ENCODE measurements around the gene AATF.

Gene AATF

DNA sequence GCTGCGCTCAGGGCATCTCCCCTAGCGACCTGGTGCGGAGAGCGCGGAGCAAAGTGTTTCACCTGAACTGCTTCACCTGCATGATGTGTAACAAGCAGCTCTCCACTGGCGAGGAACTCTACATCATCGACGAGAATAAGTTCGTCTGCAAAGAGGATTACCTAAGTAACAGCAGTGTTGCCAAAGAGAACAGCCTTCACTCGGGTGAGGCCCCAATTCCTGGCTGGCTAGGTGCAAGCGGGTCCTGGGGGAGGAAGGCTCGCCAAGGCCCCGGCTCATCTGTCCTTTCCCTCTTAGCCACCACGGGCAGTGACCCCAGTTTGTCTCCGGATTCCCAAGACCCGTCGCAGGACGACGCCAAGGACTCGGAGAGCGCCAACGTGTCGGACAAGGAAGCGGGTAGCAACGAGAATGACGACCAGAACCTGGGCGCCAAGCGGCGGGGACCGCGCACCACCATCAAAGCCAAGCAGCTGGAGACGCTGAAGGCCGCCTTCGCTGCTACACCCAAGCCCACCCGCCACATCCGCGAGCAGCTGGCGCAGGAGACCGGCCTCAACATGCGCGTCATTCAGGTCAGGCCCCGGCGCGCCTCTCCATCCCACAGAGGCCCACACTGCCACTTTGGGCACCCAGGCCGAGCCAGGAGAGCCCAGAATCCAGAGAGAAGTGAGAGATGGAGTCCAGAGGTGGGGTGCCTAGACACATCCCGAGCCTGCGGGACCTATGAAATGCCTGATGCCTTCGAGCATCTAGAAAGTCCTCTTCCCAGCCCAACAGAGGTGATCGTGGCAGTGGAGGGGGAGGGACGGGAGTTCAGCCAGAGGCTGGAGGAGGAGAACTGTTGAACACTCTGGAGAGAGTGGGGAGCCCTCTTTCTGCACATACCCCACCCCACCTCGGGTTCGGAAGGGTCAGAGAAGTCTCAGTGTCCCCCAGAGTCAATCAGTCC is 8.2 kb upstream of the AATF start:
- in situ Hi-C loops (cut with MboI; ENCODE audit: low sequenced_read_pairs) = no loop called here

DNA sequence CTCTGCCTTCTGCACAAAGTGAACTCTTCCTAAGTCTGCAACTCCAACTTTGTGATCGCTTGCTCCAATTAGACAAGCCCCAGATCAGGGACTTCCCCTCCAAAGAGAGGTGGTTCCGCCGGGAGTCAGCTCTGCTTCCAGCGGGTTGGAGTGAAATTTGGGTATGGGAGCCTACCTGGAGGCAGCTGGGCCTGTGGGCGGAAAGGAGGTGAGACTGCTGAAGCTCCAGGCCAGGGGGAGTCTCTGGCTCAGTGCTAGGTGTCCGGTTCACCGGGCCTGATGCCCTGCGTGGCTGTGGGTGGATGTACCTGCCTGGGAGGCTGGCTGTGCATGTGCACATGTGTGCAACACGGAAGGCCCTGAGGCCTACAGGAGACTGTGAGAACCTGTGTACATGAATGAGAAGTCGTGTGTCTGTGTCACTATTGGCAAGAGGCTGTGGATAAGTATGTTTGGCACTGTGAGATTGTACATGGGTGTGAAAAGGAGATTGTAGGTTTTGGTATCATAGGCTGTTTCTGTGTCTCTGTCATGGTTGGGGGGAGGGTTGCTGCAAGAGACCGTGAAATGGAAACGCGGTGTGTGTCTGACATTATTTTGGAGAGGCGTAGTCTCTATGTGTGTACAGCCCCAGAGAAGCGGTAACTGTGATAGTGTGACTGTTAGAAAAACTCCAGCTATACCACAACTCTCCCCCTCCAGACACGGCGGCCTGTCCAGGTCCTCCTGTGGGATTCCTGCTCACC is 7.3 kb upstream of the AATF start:
- in situ Hi-C loops (cut with MboI; ENCODE audit: low sequenced_read_pairs) = no loop called here

DNA sequence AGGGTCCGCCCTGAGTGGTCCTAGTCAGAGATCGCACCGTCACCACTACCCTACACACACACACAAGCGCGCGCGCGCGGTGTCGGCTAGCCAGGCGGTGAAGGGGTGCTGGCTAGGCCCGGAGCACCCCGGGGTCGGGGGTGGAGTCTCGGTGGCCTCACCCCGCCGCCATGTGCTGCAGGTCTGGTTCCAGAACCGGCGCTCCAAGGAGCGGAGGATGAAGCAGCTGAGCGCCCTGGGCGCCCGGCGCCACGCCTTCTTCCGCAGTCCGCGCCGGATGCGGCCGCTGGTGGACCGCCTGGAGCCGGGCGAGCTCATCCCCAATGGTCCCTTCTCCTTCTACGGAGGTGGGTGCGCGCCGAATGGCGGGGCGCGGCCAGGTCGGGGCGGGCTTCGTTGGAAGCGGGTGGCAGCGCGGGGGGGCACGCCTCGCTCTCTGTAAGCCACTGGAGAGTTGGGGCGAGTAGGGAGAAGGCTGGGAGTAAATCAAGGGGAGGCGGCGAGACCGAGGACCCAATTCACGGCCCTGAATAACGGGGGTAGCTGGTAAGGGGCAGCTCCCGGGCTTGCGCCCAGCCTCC is 6.6 kb upstream of the AATF start:
- in situ Hi-C loops (cut with MboI; ENCODE audit: low sequenced_read_pairs) = no loop called here

DNA sequence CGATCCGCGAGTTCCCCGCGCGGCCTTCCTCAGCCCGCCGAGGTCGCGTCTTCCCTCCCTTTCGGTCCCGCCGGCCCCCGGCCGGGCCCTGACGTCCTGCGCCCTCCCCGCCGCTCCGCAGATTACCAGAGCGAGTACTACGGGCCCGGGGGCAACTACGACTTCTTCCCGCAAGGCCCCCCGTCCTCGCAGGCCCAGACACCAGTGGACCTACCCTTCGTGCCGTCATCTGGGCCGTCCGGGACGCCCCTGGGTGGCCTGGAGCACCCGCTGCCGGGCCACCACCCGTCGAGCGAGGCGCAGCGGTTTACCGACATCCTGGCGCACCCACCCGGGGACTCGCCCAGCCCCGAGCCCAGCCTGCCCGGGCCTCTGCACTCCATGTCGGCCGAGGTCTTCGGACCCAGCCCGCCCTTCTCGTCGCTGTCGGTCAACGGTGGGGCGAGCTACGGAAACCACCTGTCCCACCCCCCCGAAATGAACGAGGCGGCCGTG is 6.1 kb upstream of the AATF start:
- in situ Hi-C loops (cut with MboI; ENCODE audit: low sequenced_read_pairs) = no loop called here

DNA sequence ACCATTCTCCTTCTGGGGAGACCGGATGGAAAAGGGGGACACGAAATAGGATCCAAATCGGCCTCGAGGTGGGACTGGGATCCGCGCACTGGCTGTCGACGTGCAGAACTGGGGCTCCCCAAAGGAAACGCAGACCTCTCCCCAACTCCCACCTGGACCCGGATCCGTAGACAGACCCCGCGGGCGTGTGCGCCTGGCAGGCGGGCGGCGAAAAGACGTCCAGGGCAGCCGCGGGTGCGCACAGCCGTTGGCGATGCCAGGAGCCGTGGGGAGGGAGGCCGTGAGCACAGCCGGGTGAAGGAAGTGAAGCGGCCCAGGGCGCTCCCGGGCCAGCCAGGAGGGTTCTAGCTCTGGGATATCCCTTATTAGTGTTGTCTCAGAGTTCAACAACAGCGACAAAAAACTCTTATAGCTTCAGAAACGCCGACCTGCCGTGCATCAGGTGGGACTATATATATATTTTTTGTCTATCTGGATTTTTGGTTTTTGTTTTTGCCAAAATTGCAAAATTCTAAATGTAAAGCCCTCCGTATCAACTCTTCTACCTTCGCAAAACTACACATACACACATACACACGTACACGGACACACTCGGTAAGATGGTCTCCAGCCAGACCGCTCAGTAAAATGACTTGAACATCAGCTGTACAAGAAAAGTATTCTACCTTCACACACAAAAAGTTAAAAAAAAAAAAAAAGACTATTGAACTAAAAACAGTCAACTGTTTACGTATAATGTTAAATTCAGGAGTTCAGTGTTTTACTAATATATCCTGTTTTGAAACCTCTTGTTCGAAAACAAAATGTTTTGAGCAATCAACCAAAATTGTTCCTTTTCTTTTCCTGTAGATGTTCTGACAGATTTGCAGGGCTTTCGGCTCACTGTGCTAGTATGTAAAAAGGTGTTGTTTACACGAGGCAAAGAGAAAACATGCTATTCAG is 5.2 kb upstream of the AATF start:
- in situ Hi-C loops (cut with MboI; ENCODE audit: low sequenced_read_pairs) = no loop called here

DNA sequence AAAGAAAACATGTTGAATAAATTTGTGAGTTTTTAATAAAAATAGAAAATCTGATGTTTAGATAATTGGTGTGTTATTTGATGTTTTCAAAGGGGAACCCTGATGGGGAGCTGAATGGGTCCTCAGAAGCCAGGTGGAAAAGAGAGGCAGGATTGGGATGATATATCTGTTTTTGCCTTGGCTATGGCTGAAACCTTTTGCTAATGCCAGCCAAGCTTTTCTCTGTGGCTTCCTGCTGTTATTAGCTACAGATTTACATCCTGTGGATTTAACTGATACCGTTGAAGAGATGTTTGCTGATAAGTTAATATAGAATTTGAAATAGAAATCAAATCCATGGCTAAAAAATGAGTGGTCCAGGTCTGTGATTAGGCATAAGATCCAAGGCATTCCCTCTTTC is 4.2 kb upstream of the AATF start:
- in situ Hi-C loops (cut with MboI; ENCODE audit: low sequenced_read_pairs) = no loop called here

DNA sequence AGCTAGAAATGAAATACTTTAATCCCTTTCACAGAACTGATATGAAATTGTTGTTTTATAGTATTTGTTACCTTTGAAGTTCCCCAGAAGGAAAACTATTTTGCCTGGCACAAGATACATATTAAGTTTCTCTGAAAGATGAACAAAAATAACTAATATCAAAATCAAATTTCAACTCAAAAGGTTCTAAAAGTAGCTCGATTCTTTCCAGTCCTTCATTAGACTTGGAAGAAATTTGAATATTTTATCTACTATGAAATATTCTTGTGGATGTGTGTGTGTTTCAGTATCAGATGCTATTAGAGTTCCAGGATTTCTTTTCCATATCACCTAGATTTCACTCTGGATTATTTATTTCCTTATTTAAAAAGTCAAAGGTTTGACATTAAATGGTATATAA is 3.6 kb upstream of the AATF start:
- in situ Hi-C loops (cut with MboI; ENCODE audit: low sequenced_read_pairs) = no loop called here

DNA sequence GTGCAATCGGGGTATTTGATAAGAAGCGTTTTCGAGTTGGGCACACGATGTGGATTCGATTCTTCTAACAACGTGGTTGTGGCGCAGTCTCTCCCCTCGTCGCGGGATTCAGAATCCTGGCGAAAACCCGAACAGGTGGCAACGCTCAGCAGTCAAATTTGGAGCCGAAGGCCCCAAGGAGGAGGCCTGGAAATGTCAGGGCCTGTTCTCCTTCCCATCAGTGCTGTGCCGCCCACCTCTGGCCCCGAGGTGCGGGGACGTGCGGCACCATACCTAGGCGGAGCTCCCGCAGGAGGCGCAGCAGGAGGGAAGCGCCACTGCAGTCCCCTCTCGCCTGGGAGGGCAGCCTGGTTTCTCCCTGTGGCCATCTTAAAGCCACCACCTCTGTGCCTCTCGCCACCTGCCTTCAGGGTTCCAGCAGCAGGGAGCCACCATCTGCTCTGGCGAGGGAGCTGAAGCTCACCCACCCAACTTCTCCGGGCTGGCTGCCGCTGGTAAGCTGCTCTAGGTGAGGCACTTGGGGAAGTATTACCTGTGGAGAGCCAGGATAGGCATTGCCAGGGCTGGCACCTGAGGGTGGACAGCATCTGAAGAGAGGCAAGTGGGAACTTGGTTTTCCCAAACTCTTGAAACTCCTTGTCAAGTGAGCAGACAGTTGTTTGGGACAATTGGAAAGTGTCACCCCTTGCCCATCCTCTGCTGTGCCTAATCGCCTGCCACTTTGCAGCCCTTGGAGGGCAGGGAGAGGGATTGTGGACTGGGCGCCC is 2.6 kb upstream of the AATF start:
- in situ Hi-C loops (cut with MboI; ENCODE audit: low sequenced_read_pairs) = no loop called here

DNA sequence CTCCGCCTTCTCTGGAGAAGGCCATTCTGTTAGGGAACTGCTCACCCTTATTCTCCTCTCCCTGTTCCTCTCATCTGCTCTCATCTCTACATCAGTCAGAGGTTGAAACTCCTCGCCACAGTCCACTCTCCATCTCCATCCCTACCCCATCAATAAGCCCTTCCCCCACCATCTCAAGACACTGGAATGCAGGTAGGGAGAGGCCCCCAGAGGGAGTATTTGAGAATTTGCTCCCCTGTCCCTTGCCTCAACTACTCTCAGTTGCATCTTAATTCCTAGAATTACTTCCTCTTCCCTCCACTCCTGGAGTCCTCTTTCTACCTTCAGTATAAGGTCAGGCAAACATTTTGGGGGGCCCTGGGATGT is 2.0 kb upstream of the AATF start:
- in situ Hi-C loops (cut with MboI; ENCODE audit: low sequenced_read_pairs) = no loop called here

DNA sequence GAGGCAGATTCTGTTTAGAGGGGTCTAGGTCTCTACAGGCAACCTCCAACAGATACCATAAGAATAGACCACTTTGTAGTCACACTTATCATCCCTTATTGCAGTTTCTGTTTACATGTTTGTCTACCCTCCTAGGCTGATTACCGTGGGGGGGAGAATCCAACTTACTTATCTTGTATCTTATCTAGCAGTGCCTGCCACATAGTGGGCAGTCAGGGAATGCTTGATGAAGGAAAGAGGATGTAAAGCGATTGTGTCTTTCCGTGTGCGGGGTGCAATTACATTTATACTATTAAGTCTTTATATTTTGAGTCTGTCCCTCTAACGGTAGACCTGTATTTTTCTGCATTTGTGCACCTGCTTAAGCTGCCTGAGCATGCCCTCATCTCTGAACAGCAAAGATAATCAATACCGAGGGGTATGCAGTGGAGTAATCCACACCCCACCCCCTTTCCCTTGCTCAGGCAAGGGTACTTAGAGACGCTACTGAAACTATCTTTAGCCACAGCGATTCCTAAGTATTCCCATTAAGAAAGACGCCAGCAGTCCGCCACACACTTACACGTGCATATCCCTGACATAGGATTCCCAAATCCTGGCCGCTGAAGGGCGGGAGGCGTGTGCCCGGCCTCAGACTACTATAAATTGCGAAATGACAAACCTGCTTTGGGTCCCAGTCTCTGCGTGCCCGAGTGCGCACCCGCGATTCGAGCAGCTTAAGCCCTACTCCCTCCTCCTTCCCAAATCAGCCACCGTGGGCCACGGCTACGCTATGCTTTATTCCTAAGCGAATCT is 635 bp upstream of the AATF start:
- in situ Hi-C loops (cut with MboI; ENCODE audit: low sequenced_read_pairs) = no loop called here

DNA sequence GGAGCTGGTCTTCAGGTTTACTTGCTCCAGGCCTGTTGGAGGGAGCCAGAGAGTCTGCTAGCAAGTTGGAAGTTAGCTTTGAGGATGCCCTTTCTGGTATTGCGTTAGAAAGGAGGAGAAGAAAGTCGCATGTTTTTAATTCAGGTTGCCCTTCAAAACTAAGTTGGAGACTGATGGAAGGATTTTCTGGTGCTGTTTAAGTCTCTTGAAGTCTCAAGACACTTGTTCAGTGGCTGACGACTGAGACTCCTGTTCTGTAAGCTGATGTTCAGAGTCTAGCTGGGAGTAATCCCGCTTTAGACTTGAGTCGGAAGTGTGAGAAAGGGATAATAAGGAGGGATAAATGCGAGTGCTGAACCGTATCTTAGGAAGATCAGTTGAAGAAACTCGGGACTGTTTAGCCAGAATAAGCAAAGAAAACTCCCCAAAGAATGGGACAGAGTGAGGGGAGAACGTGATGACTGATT is 740 bp downstream of the AATF start:
- in situ Hi-C loops (cut with MboI; ENCODE audit: low sequenced_read_pairs) = no loop called here

DNA sequence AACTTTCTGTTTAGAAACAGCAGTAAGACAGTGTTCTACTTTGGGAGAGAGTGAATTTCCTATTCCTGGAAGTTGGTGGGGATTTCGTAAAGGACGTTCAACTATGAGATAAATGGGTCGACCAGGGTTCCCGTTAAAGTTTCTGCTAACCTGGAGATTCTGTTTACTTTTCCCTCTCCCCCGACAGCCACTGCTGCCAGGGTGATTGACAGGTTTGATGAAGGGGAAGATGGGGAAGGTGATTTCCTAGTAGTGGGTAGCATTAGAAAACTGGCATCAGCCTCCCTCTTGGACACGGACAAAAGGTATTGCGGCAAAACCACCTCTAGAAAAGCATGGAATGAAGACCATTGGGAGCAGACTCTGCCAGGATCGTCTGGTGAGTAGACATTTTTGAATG is 1.3 kb downstream of the AATF start:
- in situ Hi-C loops (cut with MboI; ENCODE audit: low sequenced_read_pairs) = no loop called here

DNA sequence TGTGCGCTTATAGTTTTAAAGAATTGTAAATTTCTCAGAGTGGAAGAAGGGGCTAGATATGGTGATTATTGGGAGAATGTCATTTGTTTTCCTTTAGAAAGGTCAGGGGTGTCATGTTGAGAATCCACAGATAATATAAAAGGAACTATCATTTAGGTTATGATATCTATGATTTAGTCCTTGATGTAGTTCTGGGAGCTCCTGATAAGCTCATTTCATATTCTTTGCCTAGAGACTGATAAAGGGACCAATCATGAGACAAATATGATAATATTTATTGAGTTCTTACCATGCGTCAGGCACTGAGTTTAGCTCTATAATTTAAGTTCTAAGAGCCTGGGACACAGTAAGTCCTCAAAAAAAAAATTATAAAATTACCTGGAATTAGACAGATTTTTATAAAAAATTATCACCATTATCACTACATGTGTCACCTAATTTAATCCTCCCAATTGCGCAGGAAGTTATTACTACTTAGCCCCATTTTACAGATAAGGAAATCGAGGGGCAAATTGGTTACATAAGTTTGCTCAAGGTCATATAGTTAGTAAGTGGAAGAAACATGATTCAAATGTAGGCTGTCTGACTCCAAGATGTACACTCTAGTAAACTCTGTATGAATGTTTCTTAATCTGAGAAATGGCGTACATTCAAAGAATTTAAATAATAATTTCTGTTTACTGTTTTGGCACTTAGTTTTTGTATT is 2.5 kb downstream of the AATF start:
- in situ Hi-C loops (cut with MboI; ENCODE audit: low sequenced_read_pairs) = no loop called here

DNA sequence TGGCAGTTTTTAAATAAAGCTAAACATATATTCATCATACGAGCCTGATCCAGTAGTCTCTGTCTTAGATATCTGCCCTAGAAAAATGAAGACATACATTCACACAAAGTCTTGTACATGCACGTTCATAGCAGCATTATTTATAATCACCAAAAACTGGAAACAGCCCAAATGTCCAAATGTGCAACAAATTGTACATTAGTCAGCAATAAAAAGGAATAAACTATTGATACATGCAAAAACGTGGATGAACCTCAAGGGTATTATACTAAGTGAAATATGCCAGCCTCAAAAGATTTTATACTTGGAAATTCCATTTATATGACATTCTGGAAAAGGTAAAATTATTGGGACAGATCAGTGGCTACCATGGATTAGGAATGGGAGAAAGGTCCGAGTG is 22.8 kb downstream of the AATF start:
- in situ Hi-C loops (cut with MboI; ENCODE audit: low sequenced_read_pairs) = no loop called here

DNA sequence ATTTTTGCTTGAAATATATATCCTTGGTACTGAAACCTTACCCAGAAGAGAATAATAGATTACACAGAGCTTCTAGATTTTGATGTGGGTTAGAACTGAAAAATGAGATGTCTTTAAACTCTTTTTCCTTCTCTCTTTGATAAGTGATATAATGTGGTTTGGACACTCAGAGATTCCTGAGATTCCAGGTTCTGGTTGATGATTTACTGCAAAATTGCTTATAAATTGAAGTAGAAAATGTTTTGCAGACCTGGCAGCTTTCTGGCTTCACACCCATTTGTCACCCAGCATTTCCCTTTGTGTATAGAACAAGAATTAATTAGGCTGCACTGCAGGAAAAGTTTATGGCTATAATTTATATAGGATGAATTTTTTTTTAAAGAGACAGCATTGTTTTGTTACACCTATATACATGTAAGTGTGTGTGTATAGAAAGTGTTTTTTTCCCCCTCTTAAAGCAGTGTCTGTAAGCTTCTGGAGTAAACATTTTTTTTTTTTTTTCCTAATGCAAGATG is 23.5 kb downstream of the AATF start:
- in situ Hi-C loops (cut with MboI; ENCODE audit: low sequenced_read_pairs) = no loop called here

DNA sequence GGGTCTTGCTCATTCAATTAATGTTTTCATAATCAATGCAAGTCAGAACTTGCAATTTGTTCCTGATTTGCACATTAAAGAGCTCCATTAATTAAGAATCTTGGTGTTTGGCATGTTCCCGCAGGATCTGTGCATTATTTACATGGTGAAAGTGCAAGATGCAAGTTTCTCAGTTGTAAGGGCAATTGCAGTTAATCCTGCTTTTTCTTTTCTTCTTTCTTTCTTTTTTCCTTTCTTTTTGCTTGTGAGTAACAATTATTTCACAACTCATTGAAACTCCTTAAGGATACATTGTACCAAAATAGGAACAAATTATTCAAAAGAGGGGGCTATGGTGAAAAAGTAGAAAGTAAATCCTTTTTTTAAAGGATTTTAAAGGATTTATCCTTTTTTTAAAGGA is 24.2 kb downstream of the AATF start:
- in situ Hi-C loops (cut with MboI; ENCODE audit: low sequenced_read_pairs) = no loop called here

DNA sequence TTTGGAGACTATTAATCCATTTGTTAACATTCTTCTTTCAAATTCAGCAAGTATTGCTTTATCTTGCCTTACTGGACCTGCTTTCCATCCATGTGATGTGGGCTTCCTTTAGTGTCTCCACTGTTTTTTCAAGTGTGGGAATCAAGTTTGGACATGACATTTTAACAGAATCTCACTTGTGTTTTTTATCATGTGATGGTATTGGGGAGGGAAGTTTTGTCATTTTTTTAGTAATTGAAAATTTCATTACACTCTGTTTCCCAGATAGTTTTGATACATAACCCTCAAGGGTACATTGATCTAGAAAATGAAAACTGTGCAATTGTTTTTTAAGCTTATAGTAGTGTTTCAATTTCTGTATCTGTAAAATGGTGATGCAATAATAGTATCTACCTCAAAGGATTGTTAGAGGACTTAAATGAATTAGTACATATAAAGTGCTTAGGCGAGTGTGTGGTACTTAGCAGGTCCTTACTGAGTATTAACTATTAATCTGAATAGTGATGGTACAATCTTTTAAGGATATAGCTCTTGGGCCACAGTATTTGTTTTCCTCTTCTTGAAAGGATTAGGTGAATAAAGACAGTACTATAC is 27.3 kb downstream of the AATF start:
- in situ Hi-C loops (cut with MboI; ENCODE audit: low sequenced_read_pairs) = no loop called here

DNA sequence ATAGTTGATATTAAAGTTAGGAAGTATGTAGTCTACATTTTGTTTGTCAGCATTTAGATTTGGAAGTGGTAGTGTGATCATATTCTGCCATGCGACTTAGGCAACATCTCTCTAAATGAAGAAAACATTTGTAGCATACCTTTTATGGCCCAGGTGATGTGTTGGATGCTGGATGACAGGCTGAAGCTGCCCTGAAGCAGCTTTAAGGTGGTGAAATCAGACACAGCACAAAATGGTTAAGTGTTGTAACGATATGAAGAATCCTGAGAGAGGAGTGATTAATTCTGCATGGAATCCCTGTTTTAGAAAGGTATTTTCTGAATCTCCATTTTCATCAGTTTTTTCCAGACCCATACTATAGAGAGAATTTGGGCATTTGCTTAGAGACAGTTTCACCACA is 28.3 kb downstream of the AATF start:
- in situ Hi-C loops (cut with MboI; ENCODE audit: low sequenced_read_pairs) = no loop called here
